Mesenchymal stem cell (in vitro differentiated cells and primary cell): ENCODE data around the gene MCF2L2.

Source experiments
- DNase-seq: peaks from one replicate; pipeline ENCODE4 v3.0.0-alpha.2; 2013
- H2AFZ ChIP-seq: one replicate; pipeline ENCODE4 v1.6.1; 2013; ENCODE audit warnings: low read depth, mild to moderate bottlenecking, control low read depth, inconsistent platforms, low read length, moderate library complexity
- H2AK5ac ChIP-seq: 2 replicates; pipeline ENCODE4 v1.6.1; 2013; ENCODE audit warnings: low read length, moderate library complexity, mild to moderate bottlenecking, inconsistent platforms; ENCODE audit not compliant: severe bottlenecking
- H2BK120ac ChIP-seq: one replicate; pipeline ENCODE4 v1.6.1; 2013; ENCODE audit warnings: low read depth, mild to moderate bottlenecking, inconsistent platforms, low read length, moderate library complexity
- H2BK12ac ChIP-seq, 2 experiments: one replicate each; pipeline ENCODE4 v1.6.1; 2013; ENCODE audit warnings: inconsistent platforms in 2 of 2, low read length in 2 of 2, mild to moderate bottlenecking in 2 of 2, moderate library complexity in 2 of 2, control low read depth in 1 of 2
- H2BK15ac ChIP-seq: one replicate; pipeline ENCODE4 v1.6.1; 2013; ENCODE audit warnings: mild to moderate bottlenecking, low read depth, inconsistent platforms; ENCODE audit not compliant: poor library complexity, severe bottlenecking
- H2BK5ac ChIP-seq: 2 replicates; pipeline ENCODE4 v1.6.1; 2013; ENCODE audit warnings: low read depth, mild to moderate bottlenecking, low read length, control low read depth, inconsistent platforms; ENCODE audit not compliant: poor library complexity, severe bottlenecking
- H3K14ac ChIP-seq, 2 experiments: one replicate each; pipeline ENCODE4 v1.6.1; 2013; ENCODE audit warnings: inconsistent platforms in 2 of 2, low read length in 2 of 2, control low read depth in 1 of 2, mild to moderate bottlenecking in 1 of 2, moderate library complexity in 1 of 2
- H3K18ac ChIP-seq, 2 experiments: one replicate each; pipeline ENCODE4 v1.6.1; 2013; ENCODE audit warnings: inconsistent platforms in 2 of 2, low read length in 2 of 2, control low read depth in 1 of 2, low read depth in 1 of 2, mild to moderate bottlenecking in 1 of 2
- H3K23ac ChIP-seq, 2 experiments: one replicate each; pipeline ENCODE4 v1.6.1; 2013; ENCODE audit warnings: inconsistent platforms in 2 of 2, low read length in 2 of 2, mild to moderate bottlenecking in 2 of 2, moderate library complexity in 2 of 2, control low read depth in 1 of 2
- H3K27ac ChIP-seq: 2 replicates; pipeline ENCODE4 v1.5.1; 2013; ENCODE audit warnings: mild to moderate bottlenecking, moderate library complexity, low read length, control low read depth, inconsistent platforms; ENCODE audit not compliant: poor library complexity, severe bottlenecking
- H3K27me3 ChIP-seq, 2 experiments: 2 replicates each; pipeline versions ENCODE4 v1.6.1 to v1.7.0; 2013; ENCODE audit warnings: low read length in 2 of 2, mild to moderate bottlenecking in 2 of 2, moderate library complexity in 2 of 2, control low read depth in 1 of 2, inconsistent platforms in 1 of 2; ENCODE audit not compliant: control insufficient read depth in 1 of 2, insufficient read depth in 1 of 2
- H3K36me3 ChIP-seq, 2 experiments: 2 replicates each; pipeline versions ENCODE4 v1.6.1 to v1.7.0; 2013; ENCODE audit warnings: low read length in 2 of 2, control low read depth in 1 of 2, inconsistent platforms in 1 of 2, low read depth in 1 of 2, mild to moderate bottlenecking in 1 of 2; ENCODE audit not compliant: insufficient read depth in 2 of 2, control insufficient read depth in 1 of 2
- H3K4ac ChIP-seq, 2 experiments: one replicate each; pipeline ENCODE4 v1.6.1; 2013; ENCODE audit warnings: inconsistent platforms in 2 of 2, low read length in 2 of 2, mild to moderate bottlenecking in 2 of 2, moderate library complexity in 2 of 2, control low read depth in 1 of 2, low read depth in 1 of 2
- H3K4me1 ChIP-seq: 2 replicates; pipeline ENCODE4 v1.6.1; 2013; ENCODE audit warnings: low read depth, low read length, control low read depth; ENCODE audit not compliant: control insufficient read depth, insufficient read depth
- H3K4me2 ChIP-seq: 2 replicates; pipeline ENCODE4 v1.6.1; 2013; ENCODE audit warnings: low read length, mild to moderate bottlenecking, inconsistent platforms; ENCODE audit not compliant: poor library complexity, severe bottlenecking
- H3K4me3 ChIP-seq, 2 experiments: 2 replicates each; pipeline versions ENCODE4 v1.5.1 to v1.7.0; 2013; ENCODE audit warnings: low read length in 2 of 2, mild to moderate bottlenecking in 2 of 2, control low read depth in 1 of 2, low read depth in 1 of 2; ENCODE audit not compliant: insufficient read depth in 1 of 2
- H3K79me1 ChIP-seq: replicated peaks from 2 replicates; pipeline ENCODE4 v1.6.1; 2013; ENCODE audit warnings: mild to moderate bottlenecking, control low read depth, low read length, inconsistent platforms; ENCODE audit not compliant: poor library complexity, severe bottlenecking
- H3K9ac ChIP-seq: 2 replicates; pipeline ENCODE4 v1.7.0; 2013; ENCODE audit warnings: mild to moderate bottlenecking, low read length, moderate library complexity
- H3K9me3 ChIP-seq: 2 replicates; pipeline ENCODE4 v1.7.0; 2013; ENCODE audit warnings: mild to moderate bottlenecking, low read length; ENCODE audit not compliant: control insufficient read depth
- H4K8ac ChIP-seq: one replicate; pipeline ENCODE4 v1.6.1; 2013; ENCODE audit warnings: inconsistent platforms, mild to moderate bottlenecking, low read length, moderate library complexity
- H4K91ac ChIP-seq: one replicate; pipeline ENCODE4 v1.6.1; 2013; ENCODE audit warnings: mild to moderate bottlenecking, low read length, inconsistent platforms
- WGBS: methylation state at CpG from one replicate; pipeline ENCODE4 v1.1.7; 2013; ENCODE audit warnings: mixed read lengths; 5-methylcytosine and 5-hydroxymethylcytosine counted together

The MCF2L2 gene

GRCh38 chr3:183208260-183208659 lies 220.2 kb downstream of the MCF2L2 start:
- Histone ChIP-seq H3K18ac (no peak overlapping the region), H3K27ac (no peak overlapping the region), H2BK15ac (no peak overlapping the region), H3K14ac (no peak overlapping the region), H3K9me3 (peaks cover 4% of the 10 kb centered on the region), H2BK12ac (no peak overlapping the region), H3K4me2 (no peak overlapping the region), H3K27me3 (peaks cover 0 to 19% of the 10 kb centered on the region in 2 experiments), H2BK5ac (no peak overlapping the region), H3K79me1 (no peaks in the 10 kb centered on the region), H3K23ac (no peak overlapping the region), H2BK120ac (no peak overlapping the region), H3K9ac (no peak overlapping the region), H3K36me3 (no peaks in the 10 kb centered on the region), H4K8ac (no peak overlapping the region), H3K4ac (no peak overlapping the region), H3K4me3 (no peak overlapping the region), H4K91ac (no peak overlapping the region), H3K4me1 (no peaks in the 10 kb centered on the region), H2AK5ac (no peak overlapping the region), H2AFZ (no peak overlapping the region)
- 100% methylated on average over 2 of the region's 2 CpGs for WGBS
- no peak for DNase-seq

- Histone ChIP-seq H3K4me2 (no peak overlapping the region), H3K9me3 (peaks cover 15% of the 10 kb centered on the region), H2BK120ac (no peak overlapping the region), H3K27ac (no peak overlapping the region), H2BK12ac (no peak overlapping the region), H3K14ac (no peak overlapping the region), H4K91ac (no peak overlapping the region), H2AFZ (no peak overlapping the region), H3K27me3 (peaks cover 0 to 7% of the 10 kb centered on the region in 2 experiments), H2AK5ac (no peak overlapping the region), H3K79me1 (no peaks in the 10 kb centered on the region), H3K18ac (no peak overlapping the region), H2BK5ac (no peak overlapping the region), H3K4ac (no peak overlapping the region), H3K4me1 (no peaks in the 10 kb centered on the region), H3K23ac (no peak overlapping the region), H3K4me3 (no peak overlapping the region), H2BK15ac (no peak overlapping the region), H4K8ac (no peak overlapping the region), H3K9ac (no peak overlapping the region), H3K36me3 (no peaks in the 10 kb centered on the region)
- DNase-seq, result no peak
Observed at GRCh38 chr3:183203670-183204069, 224.7 kb downstream of the MCF2L2 start.

- no peak overlapping the region for H2BK120ac ChIP-seq
- DNase-seq, result no peak
- H4K91ac ChIP-seq, result no peak overlapping the region
- H4K8ac ChIP-seq, result no peak overlapping the region
- no peak overlapping the region for H3K27ac ChIP-seq
- H2AK5ac ChIP-seq, result no peak overlapping the region
- no peak overlapping the region for H3K23ac ChIP-seq
- H2BK15ac ChIP-seq, result no peak overlapping the region
- 87% methylated on average over 4 of the region's 4 CpGs for WGBS
- H3K14ac ChIP-seq, result no peak overlapping the region
- H3K18ac ChIP-seq, result no peak overlapping the region
- peaks cover 0 to 5% of the 10 kb centered on the region in 2 experiments for H3K27me3 ChIP-seq
- H3K9me3 ChIP-seq, result peaks cover 15% of the 10 kb centered on the region
- no peaks in the 10 kb centered on the region for H3K79me1 ChIP-seq
- no peak overlapping the region for H3K4me2 ChIP-seq
- no peak overlapping the region for H3K4ac ChIP-seq
- no peak overlapping the region for H3K4me3 ChIP-seq
- no peak overlapping the region for H2BK5ac ChIP-seq
- H3K36me3 ChIP-seq, result no peaks in the 10 kb centered on the region
- H2AFZ ChIP-seq, result no peak overlapping the region
- no peaks in the 10 kb centered on the region for H3K4me1 ChIP-seq
- no peak overlapping the region for H3K9ac ChIP-seq
- H2BK12ac ChIP-seq, result no peak overlapping the region
Observed at GRCh38 chr3:183202004-183202722, 226.3 kb downstream of the MCF2L2 start.

GRCh38 chr3:183198939-183199338 lies 229.5 kb downstream of the MCF2L2 start:
- Histone ChIP-seq H3K4ac (no peak overlapping the region), H3K79me1 (no peaks in the 10 kb centered on the region), H2AK5ac (no peak overlapping the region), H4K8ac (no peak overlapping the region), H3K23ac (no peak overlapping the region), H3K27ac (no peak overlapping the region), H3K4me3 (no peak overlapping the region), H2BK5ac (no peak overlapping the region), H3K18ac (no peak overlapping the region), H3K14ac (no peak overlapping the region), H3K4me2 (no peak overlapping the region), H2BK15ac (no peak overlapping the region), H2BK12ac (no peak overlapping the region), H2BK120ac (no peak overlapping the region), H2AFZ (no peak overlapping the region), H3K4me1 (no peaks in the 10 kb centered on the region), H3K36me3 (no peaks in the 10 kb centered on the region), H3K27me3 (peaks cover 0 to 10% of the 10 kb centered on the region in 2 experiments), H4K91ac (no peak overlapping the region), H3K9ac (no peak overlapping the region), H3K9me3 (peaks cover 15% of the 10 kb centered on the region)
- DNase-seq, result no peak
- no CpG with 5 or more reads among the region's 1 CpG for WGBS
